IPS DF 19.7 (cell line): ENCODE data around the gene LRFN2.
A peak's percentile ranks its signal among the peaks of the same experiment; 100 is the strongest.

Experiments used
- DNase-seq: peaks from one replicate; pipeline ENCODE4 v3.0.0-alpha.2; 2013; ENCODE audit warnings: low read depth, low spot score

Gene LRFN2

GRCh38 chr6:40400738-40401137 is 186.4 kb downstream of the LRFN2 start:
- no peak for DNase-seq

- no peak for DNase-seq
Measured at GRCh38 chr6:40399888-40400457, 187.2 kb downstream of the LRFN2 start.

GRCh38 chr6:40398810-40399477 is 188.2 kb downstream of the LRFN2 start:
- peak; percentile 61 for DNase-seq

- no peak for DNase-seq
Measured at GRCh38 chr6:40398034-40398691, 189.0 kb downstream of the LRFN2 start.

- DNase-seq, result no peak
Measured at GRCh38 chr6:40397287-40398033, 189.7 kb downstream of the LRFN2 start.

GRCh38 chr6:40395698-40396076 is 191.5 kb downstream of the LRFN2 start:
- no peak for DNase-seq

- no peak for DNase-seq
Measured at GRCh38 chr6:40395066-40395697, 192.0 kb downstream of the LRFN2 start.

GRCh38 chr6:40394381-40394780 is 192.8 kb downstream of the LRFN2 start:
- DNase-seq, result no peak

- no peak for DNase-seq
Measured at GRCh38 chr6:40393641-40394040, 193.5 kb downstream of the LRFN2 start.

- DNase-seq, result no peak
Measured at GRCh38 chr6:40392589-40392988, 194.6 kb downstream of the LRFN2 start.

GRCh38 chr6:40391851-40392517 is 195.2 kb downstream of the LRFN2 start:
- DNase-seq, result no peak

GRCh38 chr6:40391086-40391485 is 196.1 kb downstream of the LRFN2 start:
- DNase-seq, result no peak

- DNase-seq, result no peak
Measured at GRCh38 chr6:40390144-40390800, 196.9 kb downstream of the LRFN2 start.

- no peak for DNase-seq
Measured at GRCh38 chr6:40389254-40389653, 197.9 kb downstream of the LRFN2 start.

GRCh38 chr6:40387871-40388264 is 199.3 kb downstream of the LRFN2 start:
- DNase-seq, result no peak

- no peak for DNase-seq
Measured at GRCh38 chr6:40387127-40387870, 199.9 kb downstream of the LRFN2 start.

GRCh38 chr6:40386200-40386599 is 201.0 kb downstream of the LRFN2 start:
- DNase-seq, result no peak

GRCh38 chr6:40383348-40384115 is 203.6 kb downstream of the LRFN2 start:
- DNase-seq, result no peak

- DNase-seq, result no peak
Measured at GRCh38 chr6:40380271-40380670, 206.9 kb downstream of the LRFN2 start.
